Activated CD4-positive, alpha-beta T cell treated with anti-CD3 and anti-CD28 coated beads for 36 hours (primary cell): ENCODE data around the gene NFASC. TPM values are rescaled to one million over a fixed set of nuclear protein-coding genes. Genes with fewer than 3 reads are reported as not detected.

Experiments used
- ATAC-seq: fragments of 200-7000 bp; cut with Tn5 transposase; one replicate; pipeline ENCODE4 v1.10.0; 2021; ENCODE audit warnings: mild to moderate bottlenecking, moderate library complexity
- CTCF ChIA-PET: fragments of 350-600 bp; sonication (Branson Sonifier 250); formaldehyde crosslinking; loops from one replicate; lab custom pipeline; 2021; ENCODE audit warnings: antibody characterized with exemption; lab: Charles Lee
- POLR2A ChIA-PET: fragments of 350-600 bp; sonication (Branson Sonifier 250); formaldehyde crosslinking; loops from one replicate; lab custom pipeline; 2021; ENCODE audit warnings: antibody characterized with exemption, inconsistent platforms; lab: Charles Lee
- DNase-seq: peaks from one replicate; pipeline ENCODE4 v3.0.0-alpha.2; 2020
- H3K27ac Mint-ChIP-seq: one replicate; pipeline ENCODE4 v1.8.0; 2021; ENCODE audit warnings: mixed read lengths
- H3K27me3 Mint-ChIP-seq: one replicate; pipeline ENCODE4 v1.8.0; 2021; ENCODE audit warnings: mixed read lengths
- H3K36me3 Mint-ChIP-seq: one replicate; pipeline ENCODE4 v1.8.0; 2021; ENCODE audit warnings: low read depth, mixed read lengths
- H3K4me1 Mint-ChIP-seq: one replicate; pipeline ENCODE4 v1.8.0; 2021; ENCODE audit warnings: mixed read lengths
- H3K4me3 Mint-ChIP-seq: one replicate; pipeline ENCODE4 v1.8.0; 2021; ENCODE audit warnings: mild to moderate bottlenecking, moderate library complexity, mixed read lengths
- H3K9me3 Mint-ChIP-seq: one replicate; pipeline ENCODE4 v1.8.0; 2021; ENCODE audit warnings: low read depth, mixed read lengths
- intact Hi-C, 2 experiments: fragments of 100-400 bp; cut with DNase I in 1 of 2; cut with micrococcal nuclease in 1 of 2; formaldehyde crosslinking; loops; one replicate each; pipeline versions ENCODE4 v1.14.2 to v1.15.1; 2022 to 2024; cut with DNase I, micrococcal nuclease
- total RNA-seq, 2 experiments: library from RNA; stranded (reverse); gene quantifications; one replicate each; pipeline ENCODE4 v1.2.3, GENCODE V29; 2021

Gene NFASC
- total RNA-seq, 2 experiments from 2014 or later, result 0.33 to 0.48 TPM

DNA sequence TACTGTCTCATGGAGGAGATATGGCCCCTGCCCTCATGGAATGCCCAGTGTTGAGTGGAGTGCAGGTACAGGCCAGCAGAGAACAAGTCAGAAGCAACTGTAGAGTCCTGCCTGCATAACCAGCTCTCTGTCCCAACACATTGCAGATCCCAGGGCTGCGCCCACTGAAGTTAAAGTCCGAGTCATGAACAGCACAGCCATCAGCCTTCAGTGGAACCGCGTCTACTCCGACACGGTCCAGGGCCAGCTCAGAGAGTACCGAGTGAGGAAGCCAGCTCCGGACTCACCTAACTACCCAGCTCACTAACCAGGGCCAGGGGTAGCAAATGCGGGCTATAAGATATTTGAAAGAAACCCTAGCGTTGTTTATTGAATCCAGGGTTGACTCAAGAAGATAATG, 113.2 kb downstream of the NFASC start:
- intact Hi-C loops, result no loop called here

DNA sequence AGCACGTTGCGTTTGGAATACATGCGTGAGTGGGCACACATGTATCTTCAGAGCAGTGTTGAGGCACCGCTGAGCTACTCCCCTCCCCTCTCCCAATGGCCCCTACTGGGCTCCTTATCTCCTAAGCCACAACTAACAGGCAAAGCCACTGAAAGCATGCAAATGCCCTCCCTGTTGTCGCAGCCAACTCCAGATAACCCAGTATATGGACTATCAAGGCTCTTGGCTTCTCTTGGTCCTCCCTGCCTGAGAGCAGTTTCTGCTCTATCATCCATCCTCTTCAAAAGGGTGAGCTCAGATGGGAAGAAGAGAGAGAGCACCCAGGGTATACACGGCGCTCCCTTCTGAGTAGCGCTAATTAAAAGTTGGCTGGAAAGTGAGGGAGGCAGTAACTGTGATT, 113.8 kb downstream of the NFASC start:
- no peak overlapping the region for H3K27ac Mint-ChIP-seq
- H3K4me1 Mint-ChIP-seq, result peaks cover 2% of the 10 kb centered on the region
- ATAC-seq (no peak), DNase-seq (no peak)
- peaks cover 11% of the 10 kb centered on the region for H3K27me3 Mint-ChIP-seq
- intact Hi-C loops, result no loop called here
- H3K9me3 Mint-ChIP-seq, result no peaks in the 10 kb centered on the region
- ChIA-PET POLR2A (no interaction called here), CTCF (interaction anchor here (0.8 to 1.1 kb wide), 3 partner anchors 8 to 178 kb away, joined by 4 to 5 read pairs (median 4); no protein-coding TSS in a partner anchor)
- no peak overlapping the region for H3K4me3 Mint-ChIP-seq
- no peaks in the 10 kb centered on the region for H3K36me3 Mint-ChIP-seq

More for the DNA sequence above, 113.2 kb downstream of the NFASC start:
- peaks cover 2% of the 10 kb centered on the region for H3K4me1 Mint-ChIP-seq
- CTCF ChIA-PET, result no interaction called here
- POLR2A ChIA-PET, result no interaction called here
- ATAC-seq, result no peak
- no peak overlapping the region for H3K4me3 Mint-ChIP-seq
- DNase-seq, result no peak
- H3K9me3 Mint-ChIP-seq, result no peaks in the 10 kb centered on the region
- no peak overlapping the region for H3K27ac Mint-ChIP-seq
- no peaks in the 10 kb centered on the region for H3K36me3 Mint-ChIP-seq
- H3K27me3 Mint-ChIP-seq, result peaks cover 6% of the 10 kb centered on the region

DNA sequence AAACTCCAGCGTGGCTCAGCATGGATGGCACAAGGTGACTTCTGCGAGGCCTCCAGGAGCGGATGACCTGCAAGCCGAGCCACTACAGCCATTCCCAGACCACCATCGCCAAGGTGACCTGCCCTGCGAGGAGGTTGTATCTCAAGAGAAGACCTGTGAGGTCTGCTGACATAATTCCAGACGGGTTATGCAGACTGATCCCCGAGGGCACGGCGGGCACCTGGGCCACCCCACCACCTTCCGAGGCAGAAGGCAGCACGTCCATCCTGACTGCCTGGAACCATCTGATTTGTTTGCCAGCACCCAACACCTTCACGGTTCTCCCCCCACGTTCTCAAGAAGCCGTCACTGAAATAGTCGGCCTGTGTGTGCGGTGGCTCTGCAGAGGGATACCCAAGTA, 115.5 kb downstream of the NFASC start:
- no peak overlapping the region for H3K27ac Mint-ChIP-seq
- DNase-seq (no peak), ATAC-seq (no peak)
- no peak overlapping the region for H3K4me3 Mint-ChIP-seq
- no peaks in the 10 kb centered on the region for H3K9me3 Mint-ChIP-seq
- peaks cover 2% of the 10 kb centered on the region for H3K4me1 Mint-ChIP-seq
- H3K36me3 Mint-ChIP-seq, result no peaks in the 10 kb centered on the region
- POLR2A ChIA-PET, result no interaction called here
- intact Hi-C loops, result no loop called here
- H3K27me3 Mint-ChIP-seq, result peaks cover 12% of the 10 kb centered on the region
- CTCF ChIA-PET, result interaction anchor here (0.5 kb wide), 1 partner anchor 242 kb away, joined by 3 read pairs; no protein-coding TSS in a partner anchor

DNA sequence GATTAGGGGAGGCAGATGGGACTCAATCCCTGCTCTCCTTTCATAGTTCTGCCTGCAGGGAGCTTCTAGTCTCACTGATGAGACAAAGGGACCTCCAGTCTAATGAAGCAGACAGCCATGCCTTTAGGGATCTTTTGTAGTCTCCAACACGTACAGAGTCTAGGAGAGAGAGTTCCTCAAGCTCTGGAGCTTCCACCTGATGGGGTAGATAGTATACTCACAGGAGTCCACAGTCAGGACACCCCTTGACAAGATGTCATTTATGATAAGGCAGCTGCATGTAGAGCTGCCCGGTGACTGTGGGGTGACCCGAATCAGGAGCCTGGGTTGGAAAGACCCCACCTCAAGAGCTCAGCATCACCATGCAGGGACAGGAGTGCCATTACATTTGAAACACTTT, 117.0 kb downstream of the NFASC start:
- CTCF ChIA-PET, result interaction anchor here (0.6 to 3.3 kb wide), 8 partner anchors 8 to 111 kb away, joined by 3 to 59 read pairs (median 3); no protein-coding TSS in a partner anchor
- intact Hi-C loops, result no loop called here
- no peak overlapping the region for H3K4me3 Mint-ChIP-seq
- peaks cover 6% of the 10 kb centered on the region for H3K27me3 Mint-ChIP-seq
- H3K27ac Mint-ChIP-seq, result no peak overlapping the region
- no peak for ATAC-seq
- DNase-seq, result no peak
- POLR2A ChIA-PET, result no interaction called here
- H3K9me3 Mint-ChIP-seq, result no peaks in the 10 kb centered on the region
- H3K4me1 Mint-ChIP-seq, result peaks cover 7% of the 10 kb centered on the region
- H3K36me3 Mint-ChIP-seq, result no peaks in the 10 kb centered on the region

DNA sequence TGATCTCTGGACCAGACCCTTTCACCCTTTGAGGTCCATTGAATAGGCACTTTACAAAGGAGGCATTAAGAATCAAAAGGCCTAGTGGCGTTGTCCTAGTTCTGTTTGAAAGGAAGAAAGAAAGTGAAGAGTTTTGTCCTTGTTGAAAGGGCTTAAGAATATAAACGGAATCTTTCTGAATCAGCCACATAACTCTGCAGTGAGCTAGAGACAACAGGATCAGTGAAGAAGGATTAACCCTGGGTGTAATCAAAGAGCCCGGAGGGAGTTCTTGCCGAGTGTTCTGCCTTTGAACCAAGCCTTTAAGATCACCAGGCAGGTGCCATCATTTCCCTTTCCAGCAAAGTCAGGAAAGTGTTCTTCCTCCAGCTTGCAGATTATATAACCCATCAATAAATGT, 117.5 kb downstream of the NFASC start:
- Mint-ChIP-seq H3K27ac (no peak overlapping the region), H3K4me3 (no peak overlapping the region), H3K9me3 (no peaks in the 10 kb centered on the region), H3K4me1 (peaks cover 11% of the 10 kb centered on the region), H3K36me3 (no peaks in the 10 kb centered on the region), H3K27me3 (peaks cover 5% of the 10 kb centered on the region)
- no peak for DNase-seq
- POLR2A ChIA-PET, result no interaction called here
- CTCF ChIA-PET, result interaction anchor here (1.0 to 3.3 kb wide), 12 partner anchors 9 to 307 kb away, joined by 3 to 59 read pairs (median 5); no protein-coding TSS in a partner anchor
- no peak for ATAC-seq
- intact Hi-C loops, result no loop called here

DNA sequence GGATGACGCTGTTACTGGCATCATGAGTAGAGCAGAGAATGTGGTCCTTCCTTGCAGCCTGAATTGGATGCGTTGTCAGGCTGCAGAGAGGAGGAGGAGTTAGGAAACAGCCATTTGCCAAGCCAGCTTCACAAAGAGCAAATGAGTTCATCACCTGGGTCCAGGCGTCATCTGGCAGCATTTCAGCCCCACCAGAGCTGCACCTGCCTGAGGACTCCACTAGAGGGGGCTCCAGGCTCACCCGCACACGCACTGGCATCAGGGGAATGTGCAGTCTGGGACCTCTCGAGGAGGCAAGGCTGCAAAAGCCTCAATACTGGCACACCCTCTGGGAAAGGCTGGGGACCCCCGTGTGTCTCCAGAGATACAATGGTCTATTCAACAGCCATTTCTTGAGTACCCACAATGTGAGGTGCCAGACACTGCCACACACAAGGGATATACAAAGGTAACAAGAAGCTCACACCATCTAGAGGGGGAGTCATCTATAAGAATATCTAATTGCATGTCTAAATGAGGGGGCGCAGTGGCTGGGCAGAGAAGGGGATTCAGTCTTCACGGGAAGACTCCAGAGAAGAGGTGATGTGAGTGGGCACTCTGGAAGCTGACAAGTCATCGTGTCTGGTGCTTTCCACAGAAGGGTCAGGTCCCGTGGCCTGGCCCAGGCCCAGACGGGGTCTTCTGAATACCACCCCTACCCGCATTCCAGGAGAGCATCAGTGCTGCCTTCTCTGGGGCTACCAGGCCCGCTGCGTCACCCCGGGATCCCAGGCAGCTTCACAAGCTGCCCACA, 118.8 kb downstream of the NFASC start:
- intact Hi-C loops, result loop anchor here (1.0 kb wide), 4 partner anchors 72 to 267 kb away; no protein-coding TSS in a partner anchor
- POLR2A ChIA-PET, result interaction anchor here (0.8 kb wide), 1 partner anchor 15 kb away, joined by 3 read pairs; no protein-coding TSS in a partner anchor
- Mint-ChIP-seq H3K4me3 (no peak overlapping the region), H3K27ac (no peak overlapping the region), H3K27me3 (peaks cover 5% of the 10 kb centered on the region), H3K4me1 (peaks cover 11% of the 10 kb centered on the region), H3K9me3 (no peaks in the 10 kb centered on the region), H3K36me3 (no peaks in the 10 kb centered on the region)
- CTCF ChIA-PET, result interaction anchor here (0.5 to 3.3 kb wide), 28 partner anchors 8 to 469 kb away, joined by 3 to 59 read pairs (median 4); partner anchors contain the start of gene RBBP5
- DNase-seq (peak; percentile 82), ATAC-seq (peak; percentile 89)

DNA sequence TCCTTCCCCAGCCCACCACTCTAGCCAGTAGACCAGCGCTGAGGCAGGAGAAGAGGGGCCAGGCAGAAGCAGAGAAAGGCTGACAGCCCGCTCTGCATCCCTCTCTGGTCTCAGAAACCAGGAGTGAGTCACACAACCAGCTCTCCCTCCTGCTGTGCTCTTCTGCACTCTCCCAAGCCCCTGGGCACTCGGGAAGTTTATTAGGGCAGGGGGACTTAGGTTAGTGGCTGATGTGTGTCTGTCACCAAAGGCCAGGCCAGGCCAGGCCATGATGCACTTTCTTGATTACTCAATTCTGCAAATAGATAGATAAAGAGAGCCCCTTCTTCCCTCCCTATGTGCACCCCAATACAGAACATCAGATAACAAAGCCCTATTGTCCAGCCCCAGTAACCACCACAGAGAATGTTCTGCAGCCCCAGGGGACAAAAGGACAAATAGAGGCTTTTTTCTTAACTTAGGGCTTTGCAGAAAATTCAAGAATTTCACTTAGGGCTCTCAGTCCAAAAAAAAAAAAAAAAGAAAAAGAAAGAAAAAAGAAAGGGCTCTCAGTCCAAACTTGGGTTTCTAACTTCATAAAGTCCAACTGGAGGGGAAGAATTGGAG, 119.5 kb downstream of the NFASC start:
- Mint-ChIP-seq H3K4me3 (no peak overlapping the region), H3K4me1 (peaks cover 11% of the 10 kb centered on the region), H3K9me3 (no peaks in the 10 kb centered on the region), H3K36me3 (no peaks in the 10 kb centered on the region), H3K27me3 (peaks cover 5% of the 10 kb centered on the region), H3K27ac (no peak overlapping the region)
- intact Hi-C loops, result loop anchor here in 1 of 2 experiments (1.0 kb wide), 1 partner anchor 151 kb away; no protein-coding TSS in a partner anchor
- DNase-seq, result no peak
- no peak for ATAC-seq
- ChIA-PET CTCF (interaction anchor here (0.5 to 3.3 kb wide), 16 partner anchors 11 to 469 kb away, joined by 3 to 59 read pairs (median 4); partner anchors contain the start of gene RBBP5), POLR2A (interaction anchor here (0.8 kb wide), 1 partner anchor 16 kb away, joined by 3 read pairs; no protein-coding TSS in a partner anchor)

DNA sequence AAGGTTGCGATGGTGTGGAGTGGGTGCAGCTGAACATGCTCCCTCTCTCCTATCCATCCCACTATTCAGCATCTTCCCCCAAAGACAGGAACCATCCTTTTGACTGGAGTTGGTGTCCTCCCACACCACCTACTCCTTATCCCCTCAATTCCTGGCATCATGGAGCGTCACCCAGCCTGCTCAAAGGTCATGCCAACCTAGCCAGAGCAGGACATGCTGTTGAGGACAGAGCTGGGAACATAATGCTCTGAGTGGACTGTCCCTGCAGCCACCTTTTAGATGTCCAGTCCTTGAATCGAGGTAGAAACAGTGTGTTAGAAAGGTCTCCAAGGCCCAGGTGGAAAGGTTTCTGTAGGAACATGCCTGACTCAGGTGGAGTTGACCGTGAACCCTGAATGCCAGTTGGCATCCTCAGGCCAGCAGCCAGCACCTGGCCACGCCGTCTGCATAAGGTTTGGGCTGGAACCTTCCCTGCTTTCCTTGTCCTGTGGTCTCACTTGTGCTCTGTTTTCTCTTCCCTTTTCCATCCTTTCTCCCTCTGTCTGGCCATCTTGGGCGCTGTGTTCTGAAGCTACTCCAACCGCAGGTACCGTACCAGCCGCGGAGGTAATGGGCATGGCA, 120.2 kb downstream of the NFASC start:
- ATAC-seq, result no peak
- Mint-ChIP-seq H3K27me3 (peaks cover 5% of the 10 kb centered on the region), H3K27ac (no peak overlapping the region), H3K36me3 (no peaks in the 10 kb centered on the region), H3K4me1 (peaks cover 11% of the 10 kb centered on the region), H3K9me3 (no peaks in the 10 kb centered on the region), H3K4me3 (no peak overlapping the region)
- ChIA-PET POLR2A (no interaction called here), CTCF (interaction anchor here (0.6 to 3.9 kb wide), 7 partner anchors 10 to 246 kb away, joined by 3 to 27 read pairs (median 3); partner anchors contain the start of gene RBBP5)
- intact Hi-C loops, result loop anchor here in 1 of 2 experiments (1.0 kb wide), 1 partner anchor 150 kb away; no protein-coding TSS in a partner anchor
- DNase-seq, result no peak

DNA sequence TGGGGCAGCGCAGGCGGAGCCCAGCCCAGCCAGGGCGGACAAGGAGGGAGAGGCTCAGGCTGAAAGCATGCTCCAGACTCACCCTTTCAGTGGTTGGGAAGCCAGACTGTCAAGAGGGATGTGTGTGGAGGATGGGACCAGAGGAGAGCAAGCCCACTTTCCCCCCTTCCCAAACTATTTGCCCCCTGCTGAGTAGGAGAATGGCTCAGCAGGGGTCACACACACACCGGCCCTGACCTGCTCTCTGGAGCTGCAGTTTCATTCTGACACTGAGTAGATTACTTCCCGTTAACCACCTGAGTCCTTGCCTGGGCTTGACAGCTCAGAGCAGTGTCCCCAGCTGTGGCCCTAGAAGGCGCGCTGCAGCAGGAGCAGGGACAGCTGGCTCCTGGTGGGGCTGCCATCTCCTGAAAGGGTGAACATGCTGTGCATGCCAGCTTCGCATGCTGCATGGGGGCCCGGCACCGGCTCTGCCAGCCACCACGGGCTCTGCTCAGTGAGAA, 120.7 kb downstream of the NFASC start:
- H3K9me3 Mint-ChIP-seq, result no peaks in the 10 kb centered on the region
- ATAC-seq (no peak), DNase-seq (no peak)
- no peaks in the 10 kb centered on the region for H3K36me3 Mint-ChIP-seq
- ChIA-PET POLR2A (no interaction called here), CTCF (interaction anchor here (0.6 to 3.9 kb wide), 8 partner anchors 11 to 270 kb away, joined by 3 to 27 read pairs (median 4); no protein-coding TSS in a partner anchor)
- H3K4me1 Mint-ChIP-seq, result peaks cover 11% of the 10 kb centered on the region
- H3K27ac Mint-ChIP-seq, result no peak overlapping the region
- intact Hi-C loops, result no loop called here
- peaks cover 5% of the 10 kb centered on the region for H3K27me3 Mint-ChIP-seq
- H3K4me3 Mint-ChIP-seq, result no peak overlapping the region

DNA sequence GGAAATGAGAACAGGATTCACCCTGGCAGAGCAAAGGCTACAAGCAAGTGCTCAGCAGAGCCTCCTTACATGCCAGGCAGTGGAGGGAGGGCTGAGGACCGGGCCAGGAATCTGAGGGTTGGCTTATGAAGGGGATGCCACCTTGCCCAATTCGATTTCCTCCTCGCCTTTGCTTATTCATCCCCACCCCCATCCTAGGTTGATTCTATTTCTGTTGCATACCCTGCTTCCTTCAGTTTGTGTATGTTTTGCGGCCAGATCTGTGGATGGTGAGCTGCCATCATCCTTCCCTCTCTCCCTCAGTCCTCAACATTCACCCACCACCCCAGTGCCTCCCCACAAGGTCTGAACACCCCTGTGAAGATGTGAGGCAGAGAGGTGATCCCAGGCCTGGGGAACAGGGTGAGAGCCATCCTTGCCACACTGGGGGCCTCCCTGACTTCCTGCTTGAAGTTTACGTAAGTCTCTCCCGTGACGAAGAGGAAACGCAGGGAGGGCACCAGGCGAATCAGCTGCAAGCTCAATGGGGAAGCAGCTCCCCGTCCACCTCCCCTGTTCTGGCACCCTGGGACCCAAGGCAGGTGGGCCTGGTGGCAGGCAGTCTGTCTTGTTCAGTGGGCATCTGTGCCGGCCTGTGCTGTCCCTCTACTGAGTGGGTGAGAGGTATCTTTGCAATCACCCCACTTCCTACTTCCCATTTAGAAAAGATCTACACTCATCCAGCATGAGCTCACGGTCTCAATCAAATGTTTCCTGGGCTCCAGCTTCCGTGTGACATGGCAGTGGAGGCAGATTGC, 121.7 kb downstream of the NFASC start:
- no peaks in the 10 kb centered on the region for H3K9me3 Mint-ChIP-seq
- DNase-seq, result peak; percentile 46
- peaks cover 11% of the 10 kb centered on the region for H3K4me1 Mint-ChIP-seq
- ATAC-seq, result peak; percentile 48
- H3K36me3 Mint-ChIP-seq, result no peaks in the 10 kb centered on the region
- H3K4me3 Mint-ChIP-seq, result no peak overlapping the region
- peak overlapping the region; percentile 39 for H3K27ac Mint-ChIP-seq
- H3K27me3 Mint-ChIP-seq, result peaks cover 5% of the 10 kb centered on the region
- ChIA-PET CTCF (interaction anchor here (0.6 to 3.9 kb wide), 8 partner anchors 9 to 269 kb away, joined by 3 to 27 read pairs (median 4); no protein-coding TSS in a partner anchor), POLR2A (interaction anchor here (0.6 kb wide), 2 partner anchors 13 to 69 kb away, joined by 3 read pairs; no protein-coding TSS in a partner anchor)
- intact Hi-C loops, result no loop called here
